Hematopoietic multipotent progenitor cell treated with erythropoietin and hydrocortisone succinate and interleukin-3 and kit ligand, for 8 days (in vitro differentiated cells): Measurements from ENCODE around the gene DMRT2.
A peak's percentile ranks its signal among the peaks of the same experiment; 100 is the strongest.

Experiments
- DNase-seq: peaks from one replicate; pipeline ENCODE4 v3.0.0-alpha.2; 2015

DMRT2 gene

DNA sequence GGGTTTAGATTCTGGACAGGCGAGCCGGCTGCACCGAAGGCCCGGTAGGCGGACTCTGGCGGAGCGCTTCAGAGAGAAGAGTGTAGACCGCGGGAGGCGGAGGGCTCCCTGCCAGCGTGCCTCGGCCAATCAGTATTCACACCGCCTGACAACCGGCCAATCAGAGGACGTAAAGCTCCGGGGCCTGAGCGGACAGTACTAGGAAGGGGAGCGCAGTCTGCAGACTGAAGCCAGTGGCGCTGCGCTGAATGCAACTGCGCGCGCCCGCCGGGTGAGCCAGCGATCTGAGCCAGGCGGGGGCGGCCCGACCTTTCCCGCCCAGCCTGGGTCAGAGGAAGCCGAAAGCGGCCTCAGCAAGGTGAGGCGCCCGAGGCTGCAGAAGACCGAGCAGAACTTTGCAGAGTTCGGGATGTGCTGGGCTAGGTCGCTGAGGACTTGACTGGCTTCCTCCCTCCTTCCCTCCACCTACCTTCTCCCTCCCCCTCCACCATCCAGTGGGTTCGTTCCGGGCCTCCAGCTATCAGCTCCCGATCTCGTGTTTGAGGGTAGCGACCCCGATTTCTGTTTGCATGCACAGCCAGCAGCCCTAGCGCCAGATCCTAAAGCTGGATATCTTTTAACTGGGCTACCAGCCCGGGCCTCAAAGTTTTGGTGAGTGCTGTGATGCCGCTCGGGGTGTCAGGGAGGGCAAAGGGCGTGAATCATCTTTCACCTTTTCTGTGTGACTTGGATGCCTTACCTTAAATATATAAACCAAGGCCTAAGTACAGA lies at the start of gene DMRT2:
Gene DMRT2, plus strand, starts transcription at position 233 of the 771 bp plus-strand sequence. CDS start 1,257 bp downstream, outside the sequence.
- peak; percentile 37 for DNase-seq

DNA sequence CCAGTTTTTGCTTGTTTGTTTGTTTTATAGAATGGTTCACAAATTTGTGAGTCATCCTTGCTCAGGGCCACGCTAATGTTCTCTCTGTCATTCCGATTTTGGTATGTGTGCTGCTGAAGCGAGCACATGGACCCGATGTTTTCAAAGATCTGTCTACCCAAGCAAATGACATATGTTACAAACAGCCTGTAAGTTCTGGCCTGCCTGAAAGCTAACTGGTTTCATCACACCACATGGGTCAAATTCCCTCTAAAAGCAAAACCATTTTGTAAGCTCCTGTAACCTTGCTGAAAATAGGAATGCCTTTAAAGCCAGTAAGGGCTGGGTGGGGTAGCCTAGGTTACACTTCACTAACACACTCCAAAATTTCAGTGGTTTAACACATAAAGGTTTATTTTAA lies 48.3 kb upstream of the DMRT2 start:
- DNase-seq: no peak

DNA sequence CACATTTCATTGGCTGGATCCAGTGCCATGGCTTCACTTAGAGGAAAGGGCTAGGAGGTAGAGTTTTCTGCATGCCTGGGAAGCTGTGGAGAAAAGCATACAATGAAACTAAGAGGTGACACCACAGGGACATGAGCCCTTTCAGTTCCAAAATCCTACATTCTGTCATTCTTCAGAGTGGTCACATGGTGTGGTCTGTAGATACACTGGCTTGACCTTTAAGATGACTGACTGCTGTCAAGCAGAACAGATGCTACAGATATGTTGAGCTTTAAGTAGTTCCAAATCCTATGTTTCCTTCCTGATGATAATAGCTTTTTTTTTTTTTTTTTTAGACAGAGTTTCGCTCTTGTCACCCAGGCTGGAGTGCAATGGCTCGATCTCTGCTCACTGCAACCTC lies 47.5 kb upstream of the DMRT2 start:
- no peak for DNase-seq

DNA sequence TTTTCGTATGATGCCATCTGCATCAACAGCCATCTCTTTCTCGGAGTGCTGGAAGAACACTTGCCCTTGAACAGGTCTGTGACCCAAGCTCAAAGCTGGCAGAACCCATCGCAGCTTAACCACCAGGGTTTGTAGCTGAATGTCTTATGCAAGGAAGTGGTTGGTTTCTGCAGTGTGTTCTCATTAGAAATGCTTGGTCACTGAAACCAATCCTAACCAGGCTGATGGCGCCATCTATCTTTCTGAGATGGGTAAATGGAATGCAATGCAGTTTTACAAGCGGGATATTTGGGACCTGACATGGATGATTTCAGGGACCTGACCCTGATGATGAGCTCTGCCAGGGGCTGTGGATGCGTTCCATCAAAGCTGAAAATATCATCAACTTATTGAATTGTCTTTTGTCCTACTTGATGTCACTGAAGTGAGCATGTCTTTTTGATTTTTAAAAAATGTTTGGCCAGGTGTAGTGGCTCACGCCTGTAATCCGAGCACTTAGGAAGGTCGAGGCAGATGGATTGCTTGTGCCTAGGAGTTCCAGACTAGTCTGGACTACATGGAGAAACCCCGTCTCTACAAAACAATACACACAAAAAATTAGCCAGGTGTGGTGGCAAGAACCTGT lies 45.0 kb upstream of the DMRT2 start:
- peak; percentile 49 for DNase-seq

DNA sequence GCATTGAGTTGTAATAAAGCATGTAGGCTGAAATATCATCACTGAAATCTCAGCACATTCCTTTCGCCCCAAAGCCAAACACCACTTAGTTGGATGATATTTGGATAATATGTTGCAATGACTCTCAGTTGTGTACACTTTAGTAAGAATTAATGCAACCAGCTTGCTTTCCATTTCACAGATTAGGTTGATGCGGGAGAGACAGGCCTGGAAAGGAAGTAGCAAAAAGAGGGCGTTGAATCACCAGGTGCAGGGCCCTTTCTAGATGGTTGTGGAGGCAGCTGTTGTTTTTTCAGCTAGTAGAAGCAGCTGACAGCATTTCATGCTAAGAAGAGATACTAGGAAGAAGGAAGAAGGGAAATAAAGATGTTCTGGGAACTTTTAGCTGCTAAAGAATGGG lies 42.8 kb upstream of the DMRT2 start:
- no peak for DNase-seq

DNA sequence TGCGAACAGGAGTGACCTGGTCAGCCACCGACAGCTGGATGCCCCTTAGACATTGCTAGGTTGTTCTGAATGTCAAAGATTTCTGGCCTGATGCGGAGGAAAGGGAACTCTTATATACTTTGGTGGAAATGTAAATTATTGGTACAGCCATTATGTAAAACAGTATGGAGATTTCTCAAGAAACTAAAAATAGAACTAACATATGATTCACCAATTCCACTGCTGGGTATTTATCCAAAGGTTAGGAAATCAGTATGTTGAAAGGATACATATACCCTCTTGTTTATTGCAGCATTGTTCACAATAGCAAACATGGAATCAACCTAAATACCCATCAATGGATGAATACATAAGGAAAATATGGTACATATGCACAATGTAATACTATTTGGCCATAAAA lies 41.9 kb upstream of the DMRT2 start:
- DNase-seq: no peak

DNA sequence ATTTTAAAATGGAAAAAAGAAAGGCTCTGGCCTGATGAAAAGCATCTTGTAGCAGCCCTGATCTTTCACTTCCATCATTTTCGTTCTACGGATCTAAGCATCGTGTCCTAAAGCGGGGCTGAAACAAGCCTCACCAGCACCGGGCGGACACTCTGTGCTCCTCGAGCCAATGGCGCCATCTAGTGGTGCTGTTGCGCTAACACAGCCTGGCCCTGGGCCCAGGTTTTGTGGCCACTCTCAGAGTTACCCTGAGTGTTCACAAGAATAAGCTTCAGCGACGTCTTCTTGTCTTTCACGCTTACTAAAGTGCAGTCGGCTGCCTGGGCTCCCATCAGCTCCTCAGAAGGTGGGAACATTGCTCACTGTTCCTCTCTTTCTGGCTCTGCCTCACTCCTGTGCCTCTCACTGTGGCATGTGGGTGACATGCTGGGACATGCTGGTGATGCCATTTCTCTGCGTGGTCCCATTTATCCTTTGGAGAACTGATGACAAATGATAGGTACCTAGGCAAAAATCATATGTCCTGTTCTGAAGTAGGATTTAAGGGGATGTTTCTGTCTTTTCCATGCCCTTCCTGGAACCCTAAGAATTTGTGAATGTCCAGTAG lies 41.0 kb upstream of the DMRT2 start:
- DNase-seq: peak; percentile 78

DNA sequence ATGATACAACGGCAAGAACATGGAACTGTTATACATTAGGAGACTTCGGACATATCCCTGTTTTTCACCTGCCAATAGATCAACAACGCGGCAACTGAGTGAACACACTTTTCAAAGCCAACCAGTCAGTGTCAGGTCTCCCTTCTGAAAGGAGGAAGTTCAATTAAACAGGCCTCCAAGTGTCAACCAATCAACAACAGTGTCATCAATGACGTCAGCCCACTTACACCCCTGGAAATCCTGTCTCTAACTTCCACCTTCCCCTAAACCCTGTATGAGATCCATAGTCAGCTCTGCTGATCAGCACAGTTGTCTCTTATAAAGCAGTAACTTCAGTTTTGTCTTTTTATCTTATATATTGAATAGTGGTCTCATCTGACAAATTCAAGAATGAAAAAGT lies 37.1 kb upstream of the DMRT2 start:
- DNase-seq: no peak

DNA sequence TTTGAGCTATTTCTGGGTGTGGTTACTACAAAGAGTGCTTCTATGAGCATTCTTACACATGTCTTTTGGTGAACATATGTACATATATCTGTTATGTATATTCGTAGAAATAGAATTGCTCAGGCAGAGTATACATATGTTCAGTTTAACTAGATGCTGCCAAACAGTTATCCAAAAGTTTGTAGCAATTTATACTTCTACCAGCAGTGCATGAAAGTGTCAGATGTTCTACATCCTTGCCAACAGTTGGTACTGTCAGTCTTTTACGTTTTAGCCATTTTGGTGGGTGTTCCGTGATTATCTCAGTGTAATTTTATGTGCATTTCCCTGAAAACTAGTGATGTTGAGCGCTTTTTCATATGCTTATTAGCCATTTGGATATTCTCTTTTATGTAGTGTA lies 35.9 kb upstream of the DMRT2 start:
- no peak for DNase-seq

DNA sequence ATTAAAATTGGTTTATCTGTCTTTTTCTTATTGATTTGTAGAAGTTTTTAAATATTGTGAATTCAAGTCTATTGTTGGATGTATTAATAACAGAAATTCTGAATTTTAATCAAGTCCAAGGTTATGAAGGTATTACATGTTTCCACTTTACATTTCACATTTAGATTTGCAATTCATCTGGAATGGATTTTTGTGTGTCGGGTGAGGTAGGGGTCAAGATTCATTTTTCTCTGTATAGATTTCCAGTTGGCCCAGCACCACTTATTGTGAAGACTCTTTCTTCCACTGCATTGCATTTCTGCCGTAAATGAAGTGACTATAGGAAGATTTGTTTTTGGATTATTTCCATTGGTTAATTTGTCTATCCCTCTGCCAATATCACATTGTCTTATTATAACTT lies 35.5 kb upstream of the DMRT2 start:
- no peak for DNase-seq

DNA sequence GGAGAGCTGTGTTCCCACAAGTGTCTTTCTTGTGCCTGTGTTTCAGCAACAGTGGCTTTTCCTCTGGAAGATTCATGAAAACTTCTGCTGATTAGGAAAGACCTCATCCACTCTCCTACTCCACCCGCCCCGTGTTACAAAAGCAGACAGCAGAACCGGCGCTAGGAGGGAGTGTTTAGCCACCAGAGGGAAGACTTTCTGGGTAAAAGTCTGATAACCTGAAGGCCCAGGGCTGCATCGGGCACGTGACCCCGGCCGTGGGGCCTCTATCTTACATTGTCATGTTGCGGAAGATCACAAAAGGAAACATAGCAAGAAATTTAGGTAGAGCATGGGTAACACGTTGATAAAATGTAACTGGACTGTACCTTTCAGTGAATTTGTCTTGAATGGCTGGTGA lies 32.0 kb upstream of the DMRT2 start:
- peak; percentile 56 for DNase-seq

DNA sequence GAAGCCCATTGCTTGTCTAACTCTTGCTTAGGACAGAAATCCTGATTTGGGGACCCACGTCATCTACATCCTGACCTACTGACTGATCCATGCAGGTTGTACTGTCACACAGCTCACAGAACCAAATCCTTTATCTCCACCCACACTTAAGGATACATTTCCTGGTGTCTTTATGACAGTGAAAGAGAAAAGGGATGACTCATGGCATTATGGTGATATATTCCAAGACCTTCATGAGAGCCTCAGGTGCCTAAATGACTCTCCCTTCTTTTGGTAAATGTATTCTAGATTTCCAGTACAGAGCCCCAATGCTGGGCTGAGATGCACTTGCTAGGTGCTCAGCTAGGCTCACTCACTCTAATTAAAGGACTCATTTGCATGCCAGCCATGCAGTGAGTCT lies 26.0 kb upstream of the DMRT2 start:
- no peak for DNase-seq

DNA sequence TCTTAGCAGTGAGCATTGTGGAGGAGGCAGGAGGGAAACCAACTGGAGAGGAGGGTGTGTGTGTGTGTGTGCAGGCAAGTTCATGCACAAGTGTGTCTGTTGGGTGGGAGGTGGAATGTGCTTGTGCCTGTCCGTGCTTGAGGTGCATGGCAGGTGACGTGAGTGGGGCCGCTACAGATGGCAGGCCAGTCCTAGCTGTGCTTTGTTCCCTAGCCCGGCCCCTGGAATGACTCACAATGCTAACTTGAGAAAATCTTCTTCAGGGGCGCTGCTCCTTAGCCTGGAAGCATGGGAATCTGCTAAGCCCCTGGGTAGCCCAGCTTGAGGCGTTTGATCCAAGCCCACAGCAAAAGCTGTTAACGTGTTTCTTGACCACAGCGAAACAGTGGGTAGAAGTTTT lies 25.0 kb upstream of the DMRT2 start:
- no peak for DNase-seq

DNA sequence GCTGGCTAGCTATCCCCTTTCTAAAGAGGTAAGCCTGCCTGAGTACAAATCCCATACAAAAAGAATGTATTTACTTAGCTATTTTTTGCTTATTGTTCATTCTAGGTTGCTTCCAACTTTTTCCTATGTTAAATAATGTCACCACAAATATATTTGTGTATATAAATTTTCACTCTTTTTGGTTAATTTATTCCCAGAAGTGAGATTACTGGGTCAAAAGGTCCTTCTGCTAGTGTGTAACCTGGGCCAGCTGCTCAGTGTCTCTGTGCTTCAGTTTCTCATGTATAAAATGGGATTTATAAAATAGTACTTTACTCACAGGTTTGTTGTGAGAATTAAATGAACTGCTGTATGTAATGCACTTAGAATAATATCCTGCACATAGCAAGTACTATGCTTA lies 23.9 kb upstream of the DMRT2 start:
- DNase-seq: no peak

DNA sequence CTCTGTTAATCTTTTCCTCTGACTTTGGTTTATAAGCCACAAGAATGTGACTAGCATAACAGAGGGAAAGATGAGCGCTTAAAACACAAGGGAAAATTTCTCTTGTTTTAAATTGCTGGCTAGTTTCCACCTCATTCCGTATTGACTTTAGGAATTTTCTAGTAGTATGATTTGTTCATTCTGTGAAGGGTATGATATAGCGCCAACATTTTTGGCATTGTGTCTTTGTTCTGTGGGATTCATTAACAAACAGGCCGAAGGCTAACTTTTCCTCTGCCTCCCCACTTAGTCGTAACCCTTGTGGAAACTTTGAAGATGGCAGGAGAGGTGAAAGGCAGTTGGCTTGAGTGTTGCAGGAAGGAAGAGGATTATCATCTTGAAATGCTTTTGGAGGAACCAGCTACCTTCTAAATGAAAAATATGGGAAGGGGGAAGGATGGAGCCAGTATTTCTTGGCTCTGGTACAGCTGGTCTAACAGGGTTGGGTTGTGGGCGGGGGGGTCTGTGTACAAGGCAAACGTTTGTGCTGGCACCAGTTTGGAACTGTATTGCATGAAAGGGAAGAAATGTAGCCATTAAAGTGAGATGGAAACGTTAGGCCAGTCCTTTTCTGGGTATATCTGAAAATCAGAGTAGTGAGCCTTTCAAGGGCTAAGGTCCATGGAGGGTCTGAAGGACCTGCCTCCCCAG lies 21.5 kb upstream of the DMRT2 start:
- no peak for DNase-seq

DNA sequence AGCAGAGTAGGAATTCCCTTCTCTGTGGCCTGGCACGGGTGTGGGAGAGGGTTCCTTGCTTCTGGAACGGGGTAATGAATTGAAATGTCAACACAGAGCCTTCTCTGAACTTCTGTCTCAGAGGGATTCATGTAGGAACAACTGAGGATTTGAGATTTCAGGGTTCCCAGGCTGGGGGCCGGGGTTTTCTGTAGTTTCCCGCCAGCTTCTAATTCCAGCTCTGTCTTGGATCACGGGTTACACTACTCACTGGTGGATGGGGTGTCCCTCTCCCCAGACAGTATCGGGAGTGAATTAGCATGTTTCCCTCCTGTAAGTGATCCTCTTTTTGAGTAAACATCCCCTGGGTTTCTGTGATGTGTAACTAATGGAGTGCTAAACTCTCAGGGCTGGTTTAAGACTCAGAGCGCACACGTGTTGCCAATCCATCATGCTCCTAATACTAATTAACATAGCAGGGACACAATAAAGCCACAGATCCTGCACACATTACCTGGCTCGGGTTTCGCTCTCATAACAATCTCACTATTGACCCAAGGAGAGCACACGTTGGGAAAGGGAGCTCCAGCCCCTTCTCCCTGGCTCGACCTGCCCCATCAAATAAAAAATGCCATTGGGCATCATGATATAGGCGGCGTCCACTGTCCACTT lies 18.1 kb upstream of the DMRT2 start:
- DNase-seq: no peak

DNA sequence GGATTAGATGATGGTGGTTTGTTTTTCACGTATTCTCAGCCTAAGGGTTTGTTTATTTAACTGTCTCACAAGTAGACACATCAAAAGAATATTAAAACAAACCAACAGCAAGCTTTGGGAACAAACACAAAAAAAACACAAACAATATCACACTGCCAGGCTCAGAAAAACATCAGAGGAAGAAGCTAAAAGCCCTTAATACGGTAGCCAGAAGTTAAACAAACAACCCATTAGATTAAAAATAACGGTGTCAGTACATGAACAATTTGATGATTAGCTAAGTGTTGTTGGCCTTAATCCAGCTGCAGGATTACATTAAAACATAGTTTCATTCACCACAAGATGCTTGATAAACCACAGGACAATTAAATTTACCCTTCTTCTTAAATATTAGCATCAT lies 15.9 kb upstream of the DMRT2 start:
- DNase-seq: no peak

DNA sequence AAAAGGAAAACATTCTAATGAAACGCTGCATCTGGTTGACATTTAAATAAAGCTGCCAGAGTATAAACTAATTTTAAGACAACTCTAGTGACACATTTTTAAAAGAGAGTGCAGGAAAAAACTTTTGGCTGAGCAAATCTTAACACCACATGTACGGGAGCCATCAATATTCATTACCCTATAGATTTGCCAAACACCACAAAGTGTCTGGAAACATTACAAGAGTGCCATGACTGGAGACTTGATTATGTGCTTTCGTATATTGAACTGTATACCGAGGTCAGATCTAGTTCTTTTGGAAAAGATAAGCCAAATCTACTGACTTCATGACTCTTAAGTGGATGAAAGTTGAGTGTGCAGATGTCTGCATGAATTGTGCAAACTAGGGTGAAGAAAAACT lies 10.6 kb upstream of the DMRT2 start:
- no peak for DNase-seq

DNA sequence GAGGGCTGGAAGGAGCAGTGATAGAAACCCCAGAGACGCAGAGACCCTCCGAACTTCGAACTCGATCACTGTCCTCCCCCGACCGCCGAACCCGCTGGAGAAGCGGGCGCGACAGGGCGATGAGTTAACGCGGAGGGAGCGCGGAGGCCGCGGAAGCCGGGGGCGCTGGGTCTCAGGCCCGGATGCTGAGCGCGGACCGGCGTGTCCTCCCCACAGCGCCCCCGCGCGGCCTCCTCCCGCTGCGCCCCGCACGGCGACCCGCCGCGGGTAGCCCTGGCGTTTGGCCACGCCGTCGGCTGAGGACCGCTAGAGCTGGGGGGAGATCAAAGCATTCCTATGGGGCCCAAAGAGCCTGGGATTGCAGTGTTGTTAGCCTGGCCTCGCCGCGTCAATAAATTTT lies 7.7 kb upstream of the DMRT2 start:
- DNase-seq: no peak

DNA sequence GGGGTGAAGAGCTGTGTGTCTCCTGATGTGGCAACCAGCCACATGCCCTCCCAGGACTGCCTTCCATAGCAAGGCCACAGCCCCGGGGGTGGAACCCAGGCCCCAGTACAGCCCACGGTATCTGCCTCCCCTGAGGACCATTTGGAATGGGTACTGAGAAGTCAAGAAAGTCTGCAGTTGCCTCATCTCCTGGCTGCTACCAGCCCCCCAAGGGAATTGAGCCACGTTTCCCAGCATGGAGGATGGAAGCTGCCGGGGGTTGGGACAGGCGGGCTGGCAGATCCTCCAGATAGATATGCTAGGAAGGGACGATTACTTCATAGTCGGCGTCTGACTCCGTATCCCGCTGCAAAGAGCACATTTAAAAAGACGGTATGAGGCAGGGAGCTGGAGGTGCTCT lies 5.5 kb upstream of the DMRT2 start:
- DNase-seq: no peak

DNA sequence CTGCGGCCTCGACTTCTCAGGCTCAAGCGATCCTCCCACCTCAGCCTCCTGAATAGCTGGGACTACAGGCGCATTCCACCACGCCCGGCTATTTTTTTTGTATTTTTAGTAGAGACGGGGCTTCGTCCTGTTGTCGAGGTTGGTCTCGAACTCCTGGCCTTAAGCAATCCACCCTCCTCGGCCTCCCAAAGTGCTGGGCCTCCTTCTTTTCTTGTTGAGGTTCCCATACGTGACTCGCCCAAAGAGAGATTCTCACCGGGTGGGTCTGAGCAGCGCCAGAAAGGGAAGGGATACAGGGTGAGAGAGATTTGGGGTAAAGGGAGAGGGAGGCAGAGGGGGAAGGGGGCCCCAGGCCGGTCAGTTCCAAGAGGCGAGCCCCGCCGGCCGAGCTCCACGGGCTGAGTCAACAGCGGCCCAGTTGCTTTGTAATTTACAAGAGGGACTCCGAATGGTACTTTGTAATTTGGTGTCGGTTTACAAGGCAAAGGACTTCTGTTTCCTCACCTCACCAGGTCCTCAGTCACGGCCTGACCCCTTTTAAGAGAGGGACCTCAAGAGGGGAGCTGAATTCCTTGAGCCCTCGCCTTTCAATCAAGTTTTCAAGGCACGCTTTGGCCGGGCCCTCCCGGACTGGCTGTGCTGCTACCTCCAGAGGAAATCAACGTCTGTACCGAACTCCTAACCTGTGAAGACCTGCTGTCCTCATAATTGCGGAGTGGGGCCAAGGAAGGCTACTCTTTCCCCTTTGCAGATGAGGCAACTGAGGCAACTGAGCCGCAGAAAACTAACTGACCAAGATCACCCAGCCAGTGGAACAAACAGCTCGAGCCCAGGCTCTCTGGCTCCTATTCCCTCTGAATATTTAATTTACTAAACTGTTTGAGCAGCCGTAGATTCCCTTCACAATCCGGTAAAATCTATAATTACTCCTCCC lies 3.3 kb upstream of the DMRT2 start:
- no peak for DNase-seq

DNA sequence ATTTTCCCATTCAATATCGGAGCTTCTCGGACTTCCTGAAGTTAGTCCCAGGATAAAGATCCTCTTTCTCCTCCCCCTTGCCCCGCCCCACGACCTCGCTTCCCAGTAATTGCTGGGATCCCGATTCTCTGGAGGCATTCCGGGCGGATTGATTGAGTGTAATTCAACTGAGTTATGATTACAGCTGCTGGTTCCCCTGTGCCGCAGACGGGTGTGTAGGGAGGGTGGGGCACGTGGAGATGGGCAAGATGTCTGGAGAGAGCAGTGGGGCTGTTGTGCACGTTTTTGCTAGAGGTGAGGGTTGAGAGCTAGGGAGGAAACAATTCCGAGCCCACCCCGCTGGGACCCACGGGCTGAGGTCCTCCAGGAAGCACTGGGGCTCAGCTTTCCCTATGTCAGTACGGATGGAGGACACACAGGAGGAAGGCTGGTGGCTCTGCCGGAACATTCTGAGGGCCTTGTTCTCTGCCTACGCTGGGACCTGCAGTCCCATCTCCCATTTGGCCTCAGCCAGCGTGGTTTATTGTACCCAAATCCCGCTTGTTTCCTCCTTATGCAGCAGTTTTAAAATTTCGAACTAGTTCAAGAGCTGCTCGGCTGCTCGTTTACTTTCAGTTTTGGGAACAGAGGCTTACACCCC lies 2.4 kb upstream of the DMRT2 start:
- no peak for DNase-seq
